Kidney glomerular epithelial cell (primary cell): ENCODE data around the gene CLTB.

Experiments
- DNase-seq: peaks from one replicate; lab custom pipeline; 2025; lab: John Stamatoyannopoulos, UW

CLTB gene

GRCh38 chr5:176382721-176383120 is 33.6 kb downstream of the CLTB start:
- DNase-seq = no peak

DNA sequence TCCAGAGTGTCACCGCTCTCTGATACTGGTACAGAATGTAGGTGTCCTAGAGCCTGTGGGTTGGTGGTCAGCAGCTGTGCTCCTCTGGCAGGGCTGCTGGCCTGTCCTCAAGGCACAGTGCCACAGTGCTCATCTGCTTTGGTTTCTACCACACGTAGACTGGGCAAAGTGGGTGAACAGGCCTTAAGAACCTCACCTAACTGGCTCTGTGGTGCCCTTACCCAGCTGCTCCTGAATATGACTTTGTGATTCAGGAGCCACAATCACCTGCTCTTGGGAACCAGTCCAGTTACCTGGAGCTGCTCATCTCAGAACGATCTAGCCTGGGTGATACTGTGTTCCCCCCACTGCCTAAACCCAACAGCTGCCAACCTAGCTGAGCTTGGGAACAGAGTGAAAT is 34.4 kb downstream of the CLTB start:
- no peak for DNase-seq

GRCh38 chr5:176381423-176381822 is 34.9 kb downstream of the CLTB start:
- no peak for DNase-seq

- DNase-seq = no peak
These were observed 36.5 kb downstream of the CLTB start for GRCh38 chr5:176379881-176380280.

GRCh38 chr5:176373100-176373818 is 43.1 kb downstream of the CLTB start:
- DNase-seq = no peak

DNA sequence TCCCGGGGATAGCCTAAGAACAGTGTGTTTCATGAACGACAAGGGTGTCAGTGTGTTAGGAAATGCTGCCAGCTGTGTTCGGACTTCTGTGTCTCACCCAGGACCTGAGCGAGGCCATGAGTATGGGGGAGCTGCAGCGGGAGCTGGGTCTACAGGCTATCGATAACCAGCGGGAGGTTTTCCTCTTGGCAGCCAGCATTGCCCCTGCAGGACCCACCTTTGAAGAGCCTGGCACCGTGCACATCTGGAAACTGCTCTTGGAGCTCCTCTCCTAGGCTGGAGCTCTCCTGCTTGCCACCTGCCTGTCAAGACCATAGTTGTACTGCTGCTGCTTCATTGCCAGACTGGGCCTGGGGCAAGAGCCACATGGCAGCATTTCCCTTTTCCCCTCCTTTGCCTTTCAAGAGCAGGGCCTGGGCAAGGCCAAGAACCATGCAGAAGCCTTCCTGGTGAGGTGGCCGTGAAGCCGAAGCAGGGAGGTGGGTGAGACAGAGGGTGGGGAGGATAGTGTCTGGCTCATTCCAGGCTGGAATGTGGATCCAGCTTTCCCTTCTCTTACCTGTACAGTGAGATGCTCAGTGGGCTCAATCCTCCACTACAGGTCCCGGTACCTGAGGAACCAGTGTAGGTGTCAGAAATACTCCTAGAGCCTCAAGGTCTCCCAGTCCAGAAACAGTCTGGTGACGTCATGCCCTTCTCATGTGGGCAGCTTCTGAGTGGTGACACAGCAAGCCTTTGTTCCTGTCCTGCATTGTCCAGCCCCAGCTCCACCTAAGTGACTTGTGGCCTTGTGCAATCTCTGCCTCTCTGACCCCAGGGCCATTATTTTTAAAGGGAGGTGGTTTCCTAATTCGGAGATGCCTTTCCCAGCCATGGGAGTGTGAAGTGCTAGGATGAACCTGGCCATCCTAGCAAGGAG is 44.5 kb downstream of the CLTB start:
- DNase-seq = no peak

DNA sequence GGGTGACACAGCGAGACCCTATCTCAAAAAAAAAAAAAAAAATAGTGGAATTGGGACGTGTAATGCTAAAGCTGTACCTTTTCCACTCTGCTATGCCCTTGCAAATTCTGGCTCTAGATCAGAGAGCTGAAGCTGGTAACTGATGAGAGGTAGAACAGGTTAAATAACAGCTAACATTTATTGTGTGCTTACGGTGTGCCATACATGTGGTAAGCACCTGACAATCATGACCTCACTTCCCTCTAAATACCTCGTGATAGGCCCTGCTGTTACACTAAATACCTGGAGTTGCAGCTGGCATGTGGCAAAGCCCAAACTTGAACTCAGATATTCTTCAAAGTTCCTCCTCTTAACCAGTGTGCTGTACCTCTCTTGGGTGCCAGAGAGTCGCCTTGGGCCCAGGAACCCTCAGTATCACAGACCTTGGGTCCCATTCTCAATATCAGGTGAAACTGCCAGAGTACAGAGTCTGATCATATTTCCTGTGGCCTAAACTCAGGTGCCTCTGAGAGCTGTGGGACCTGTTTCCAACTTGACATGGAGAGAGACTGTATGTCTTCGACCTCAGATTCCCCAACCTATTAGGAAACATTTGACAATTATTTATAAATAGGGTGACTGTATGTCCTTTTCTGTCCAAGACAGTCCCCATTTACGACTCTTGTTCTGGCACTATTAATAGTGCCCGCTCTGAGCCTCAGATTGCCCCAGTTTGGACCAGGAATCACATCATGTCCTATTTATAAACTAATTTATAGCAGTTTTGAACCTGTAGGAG is 46.2 kb downstream of the CLTB start:
- DNase-seq = no peak

- no peak for DNase-seq
These were observed 47.6 kb downstream of the CLTB start for GRCh38 chr5:176368726-176369125.

DNA sequence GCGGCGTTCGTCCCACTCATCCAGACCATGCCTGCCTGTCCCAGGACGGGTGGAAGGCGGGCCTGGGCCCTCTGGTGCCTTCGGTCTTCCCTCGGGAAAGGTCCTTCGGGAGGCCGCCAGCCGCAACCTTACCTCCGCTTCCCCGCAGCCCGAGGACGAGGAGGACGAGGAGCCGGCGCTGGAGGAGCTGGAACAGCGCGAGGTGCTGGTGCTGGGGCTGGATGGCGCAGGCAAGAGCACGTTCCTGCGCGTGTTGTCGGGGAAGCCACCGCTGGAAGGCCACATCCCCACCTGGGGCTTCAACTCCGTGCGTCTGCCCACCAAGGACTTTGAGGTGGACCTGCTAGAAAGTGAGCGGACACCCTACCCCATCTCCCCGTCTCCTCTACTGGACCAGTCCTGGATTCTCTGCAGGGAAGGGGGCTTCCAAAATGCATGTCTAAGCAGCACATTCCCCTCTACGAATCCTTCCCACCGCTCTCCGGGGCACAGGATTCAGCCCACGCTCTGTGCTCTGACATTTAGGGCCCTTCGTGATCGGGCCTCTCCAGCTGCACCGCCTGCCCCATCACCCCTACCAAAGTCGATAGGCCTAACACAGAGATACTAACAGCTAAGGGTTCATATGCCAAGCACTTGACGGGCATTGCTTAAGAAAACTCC is 50.0 kb downstream of the CLTB start:
- no peak for DNase-seq

DNA sequence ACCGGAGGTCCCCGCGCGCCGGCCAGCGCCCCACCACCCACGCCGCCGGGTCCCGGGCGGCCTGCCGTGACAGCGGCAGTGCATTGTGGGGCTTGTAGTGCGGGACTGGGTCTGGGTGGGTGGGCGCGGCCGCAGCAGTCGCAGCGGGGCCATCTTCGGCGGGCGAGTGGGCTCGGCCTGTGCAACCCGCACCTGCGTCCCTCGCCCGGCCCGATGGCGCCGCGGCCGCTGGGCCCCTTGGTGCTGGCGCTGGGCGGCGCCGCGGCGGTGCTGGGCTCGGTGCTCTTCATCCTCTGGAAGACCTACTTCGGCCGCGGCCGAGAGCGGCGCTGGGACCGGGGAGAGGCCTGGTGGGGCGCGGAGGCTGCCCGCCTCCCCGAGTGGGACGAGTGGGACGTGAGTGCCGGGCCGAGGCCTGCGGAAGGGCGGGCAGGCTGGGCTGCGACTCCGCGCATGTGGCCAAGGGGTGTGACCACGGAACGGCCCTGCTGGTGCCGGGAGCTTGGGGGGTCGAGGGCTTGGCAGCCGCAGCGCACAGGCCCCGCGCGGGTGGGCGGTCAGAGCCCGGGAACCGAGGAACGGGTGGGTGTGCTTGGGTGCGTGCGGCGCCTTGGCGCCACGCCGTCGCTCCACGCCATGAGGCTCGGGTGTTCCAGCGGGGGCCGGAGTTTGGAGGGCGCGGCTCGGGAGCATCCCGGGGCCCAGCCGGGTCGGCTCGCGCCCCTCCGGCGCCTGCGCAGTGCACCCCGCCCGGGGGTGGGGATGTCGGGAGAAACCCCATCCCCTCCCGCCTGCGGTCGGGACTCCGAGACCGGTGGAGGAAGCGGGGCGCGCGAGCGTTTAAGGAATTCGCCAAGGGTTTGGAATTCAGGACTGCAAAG is 50.7 kb downstream of the CLTB start, which contains the start of gene ARL10:
ARL10 (plus strand) TSS at position 137 of the 881 bp plus-strand sequence; CDS start at position 214, 77 bp downstream.
- peak; percentile 58 for DNase-seq

DNA sequence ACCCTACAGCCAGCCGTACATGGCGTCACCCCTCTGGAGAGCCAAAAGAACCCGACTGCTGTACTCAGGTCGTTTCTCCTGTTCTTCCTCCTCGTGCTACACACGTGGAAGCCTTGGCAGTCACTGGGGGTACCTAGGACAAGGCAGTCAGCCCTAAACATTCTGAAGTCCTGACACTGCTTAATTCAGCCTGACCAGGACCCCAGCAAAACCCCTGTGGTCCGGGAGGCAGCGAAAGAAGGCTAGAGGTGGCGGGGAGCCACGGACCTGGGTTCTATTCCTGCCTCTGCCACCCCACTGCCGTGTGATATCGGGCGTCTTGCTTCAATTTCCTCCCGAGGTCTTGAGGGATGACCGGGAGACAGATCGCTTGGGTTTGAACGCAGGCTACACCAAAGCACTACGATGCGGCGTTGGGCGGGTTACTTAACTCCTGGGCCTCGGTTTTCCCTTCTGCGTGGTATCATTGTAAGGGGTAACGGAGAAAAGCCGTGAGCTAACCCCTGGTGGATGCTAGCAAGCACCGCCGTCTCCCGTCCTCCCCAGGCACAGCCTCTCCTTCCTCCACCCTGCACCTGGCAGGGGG is 51.5 kb downstream of the CLTB start:
- no peak for DNase-seq

- no peak for DNase-seq
These were observed 54.2 kb downstream of the CLTB start for GRCh38 chr5:176362233-176362490.

- peak; percentile 88 for DNase-seq
These were observed 54.7 kb downstream of the CLTB start, which contains the start of gene KIAA1191 for GRCh38 chr5:176361437-176362232. Gene KIAA1191, minus strand, starts transcription at chr5:176361764. Its CDS starts 2,256 bp downstream, at chr5:176359508.

- no peak for DNase-seq
These were observed 55.4 kb downstream of the CLTB start for GRCh38 chr5:176360894-176361436.

DNA sequence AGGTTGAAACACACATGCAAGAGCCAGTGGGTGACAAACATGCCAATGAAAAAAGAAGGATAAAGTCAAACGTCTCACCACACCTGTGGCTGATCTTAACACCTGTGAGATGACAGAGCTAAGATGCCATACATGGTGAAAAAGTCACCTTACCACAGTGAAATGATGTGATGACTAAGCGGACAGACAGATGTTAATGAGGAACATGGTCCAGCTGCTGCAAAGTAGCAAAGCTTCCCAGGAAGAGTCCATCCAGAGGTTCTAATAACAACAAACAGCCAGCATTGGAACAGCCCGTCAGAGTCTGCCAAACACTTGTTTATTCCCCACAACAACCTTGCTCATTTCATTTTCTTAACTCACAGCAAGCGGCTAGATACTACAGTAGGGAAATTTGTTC is 56.7 kb downstream of the CLTB start:
- no peak for DNase-seq

DNA sequence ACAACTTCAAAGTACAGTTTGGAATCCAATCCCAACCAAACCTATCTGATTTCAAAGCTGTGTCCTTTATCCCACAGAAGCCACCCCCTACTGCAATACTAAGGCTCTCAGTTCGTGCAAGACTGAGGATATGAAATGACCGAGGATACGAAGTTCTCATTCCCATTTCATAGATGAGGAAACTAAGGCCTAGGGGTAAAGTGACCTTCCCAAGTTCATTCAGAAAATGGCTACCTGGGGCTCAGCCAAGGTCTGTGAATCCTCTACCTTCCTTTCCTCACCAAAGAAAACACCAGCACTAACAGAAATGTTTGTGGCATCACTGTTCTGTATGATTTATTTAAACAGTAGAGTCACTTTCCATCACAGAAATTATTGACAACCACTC is 60.2 kb downstream of the CLTB start:
- DNase-seq = no peak

DNA sequence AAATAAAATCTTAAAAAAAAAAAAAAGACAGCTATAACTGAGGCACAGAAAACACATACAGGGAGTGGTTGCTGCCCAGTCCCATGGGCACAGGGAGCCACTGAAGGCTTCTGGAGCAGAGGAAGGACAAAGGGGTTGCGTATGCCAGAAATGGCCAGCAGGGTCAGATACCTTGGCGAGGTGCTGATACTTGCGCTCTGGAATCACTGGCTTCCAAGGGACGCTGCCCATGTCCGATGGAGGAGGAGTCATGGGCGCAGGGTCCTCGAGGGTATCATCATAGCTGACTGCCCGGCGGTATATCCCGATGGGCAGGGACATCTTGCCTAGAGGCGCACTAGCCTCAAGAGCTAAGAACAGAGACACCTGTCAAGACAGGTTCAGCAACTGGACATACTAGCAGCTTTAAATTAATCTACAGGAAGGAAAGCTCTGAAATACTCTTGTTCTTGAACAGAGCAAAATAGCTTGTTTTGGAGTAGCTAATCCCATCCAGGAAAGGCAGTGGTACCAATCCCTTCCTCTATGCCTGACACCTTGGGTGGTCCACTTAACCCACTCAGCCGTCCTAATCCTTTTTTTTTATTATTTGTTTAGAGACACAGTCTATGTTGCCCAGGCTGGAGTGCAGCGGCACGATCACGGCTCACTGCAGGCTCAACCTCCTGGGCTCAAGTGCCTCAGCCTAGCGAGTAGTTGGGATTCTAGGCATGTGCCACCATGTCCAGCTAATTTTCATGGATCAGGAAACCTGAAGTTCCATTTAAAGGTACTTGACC is 60.8 kb downstream of the CLTB start:
- DNase-seq = no peak

- DNase-seq = no peak
These were observed 62.8 kb downstream of the CLTB start for GRCh38 chr5:176353533-176353932.
